ENCODE data around the gene NMT2.

Gene NMT2

DNA sequence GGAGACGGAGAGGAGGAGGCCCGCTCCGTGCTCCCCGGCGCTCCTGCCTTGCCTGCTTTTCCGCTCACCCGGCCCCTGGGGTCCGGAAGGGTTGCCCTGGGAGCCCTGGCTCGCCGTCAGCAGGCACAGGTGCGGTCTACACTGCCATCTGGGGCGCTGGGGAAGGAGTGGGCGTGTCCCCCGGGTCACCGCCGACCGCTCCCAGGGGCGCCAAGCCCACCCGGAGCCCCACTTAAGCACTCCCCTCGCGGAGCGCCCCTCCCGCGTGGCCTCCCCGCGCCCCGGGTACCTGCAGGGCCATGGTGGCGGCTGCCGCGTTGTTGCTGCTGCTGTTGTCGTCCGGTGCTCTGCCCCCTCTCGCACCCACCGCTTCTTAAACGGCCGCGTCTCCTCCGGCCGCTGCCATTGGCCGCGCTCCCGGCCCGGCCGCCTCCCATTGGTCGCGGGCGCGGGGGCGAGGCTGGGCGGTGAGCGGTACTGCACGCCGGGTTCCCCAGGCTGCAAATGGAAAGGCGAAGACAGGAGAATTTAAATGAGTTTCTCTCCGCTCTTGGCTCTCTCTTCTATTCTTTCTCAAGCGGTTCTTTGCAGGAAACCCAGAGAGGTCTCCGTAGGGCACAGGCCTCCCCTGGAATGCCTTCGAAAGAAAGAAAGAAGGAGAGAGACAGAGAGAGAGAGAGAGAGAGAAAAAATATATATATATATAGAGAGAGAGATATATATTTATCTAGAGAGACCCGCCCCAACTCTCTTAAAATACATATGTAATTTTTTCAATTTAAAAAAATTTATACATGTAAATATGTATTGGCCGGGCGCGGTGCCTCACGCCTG, 79.8 kb downstream of the NMT2 start, which contains the start of gene ACBD7:
Gene ACBD7, minus strand, starts transcription at position 349 of the 834 bp plus-strand sequence. Its CDS starts 48 bp downstream, at position 301.
- peak; percentile 89 for DNase-seq

DNA sequence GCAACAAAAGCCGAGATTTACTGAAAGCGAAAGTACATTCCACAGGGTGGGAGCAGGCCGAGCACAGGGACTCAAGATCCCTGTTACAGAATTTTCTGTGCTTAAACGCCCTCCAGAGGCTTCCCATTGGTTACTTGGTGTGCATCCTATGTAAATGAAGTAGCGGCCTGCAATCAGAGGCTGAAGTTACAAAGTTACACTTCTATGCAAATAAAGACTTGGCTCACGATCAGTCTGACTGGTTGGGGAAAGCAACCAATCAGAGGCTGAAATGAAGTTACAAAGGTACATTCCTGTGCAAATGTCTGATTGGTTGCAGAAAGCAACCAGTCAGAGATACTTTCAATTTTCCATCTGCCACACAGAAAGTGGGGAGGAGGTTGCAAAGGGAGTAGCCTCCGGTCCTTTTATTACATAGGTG, 84.0 kb downstream of the NMT2 start:
- no peak for DNase-seq

DNA sequence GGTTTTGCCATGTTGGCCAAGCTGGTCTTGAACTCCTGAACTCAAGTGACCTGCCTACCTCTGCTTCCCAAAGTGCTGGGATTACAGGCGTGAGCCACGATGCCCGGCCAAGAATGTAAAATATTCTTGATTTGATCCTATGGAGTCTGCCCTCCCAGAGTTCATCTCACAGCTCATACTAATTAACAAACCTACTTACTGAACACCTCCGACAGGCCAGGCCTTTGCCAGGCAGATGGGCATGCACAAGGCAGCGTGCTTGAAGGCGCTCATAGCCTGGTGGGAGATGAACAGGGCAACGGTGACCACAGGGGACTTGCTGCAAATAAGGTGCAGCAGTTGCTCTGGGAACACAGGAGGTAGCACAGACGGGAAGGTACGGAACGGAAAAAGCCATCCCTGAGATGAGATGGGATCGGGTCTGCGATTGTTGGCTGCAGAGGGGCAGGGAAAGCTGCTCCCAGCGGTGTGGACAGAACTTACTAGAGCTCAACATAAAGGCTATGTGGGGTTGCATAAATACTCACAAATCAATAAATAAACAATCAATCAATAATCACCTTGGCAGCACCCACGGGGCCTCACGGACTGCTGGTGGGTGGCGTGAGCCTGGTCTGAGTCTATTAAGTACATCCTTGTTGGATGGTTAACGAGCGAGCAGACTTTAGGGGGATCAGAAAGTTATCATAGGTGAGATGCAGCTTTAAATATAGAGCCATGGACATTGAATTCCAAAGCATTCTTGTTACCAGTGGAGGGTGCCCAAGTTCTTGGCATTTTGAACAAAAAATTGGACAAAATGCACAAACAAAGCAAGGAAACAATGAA, 84.6 kb downstream of the NMT2 start:
- DNase-seq, result no peak

- no peak for DNase-seq
These were observed 93.1 kb downstream of the NMT2 start for GRCh38 chr10:15075421-15075820.

GRCh38 chr10:15072358-15072757, 96.1 kb downstream of the NMT2 start:
- no peak for DNase-seq

DNA sequence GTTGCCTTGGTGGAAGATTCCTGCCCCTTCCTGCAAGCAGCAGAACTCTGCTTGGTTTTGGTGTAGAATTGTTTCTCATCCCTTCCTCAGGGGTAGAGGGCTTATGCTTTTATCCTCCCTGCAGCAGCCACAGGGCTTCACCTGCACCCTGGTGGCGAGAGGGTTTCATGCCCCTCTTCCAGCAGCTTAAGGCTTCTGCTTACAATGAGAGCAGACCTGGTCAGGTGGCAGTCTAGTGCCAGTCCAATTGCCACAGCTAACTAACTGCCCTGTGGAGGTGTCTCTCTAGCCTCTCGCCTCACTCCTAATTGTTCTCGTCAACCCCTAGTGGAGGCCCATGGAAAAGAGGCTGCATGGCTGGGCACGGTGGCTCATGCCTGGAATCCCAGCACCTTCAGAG, 99.3 kb downstream of the NMT2 start:
- no peak for DNase-seq

DNA sequence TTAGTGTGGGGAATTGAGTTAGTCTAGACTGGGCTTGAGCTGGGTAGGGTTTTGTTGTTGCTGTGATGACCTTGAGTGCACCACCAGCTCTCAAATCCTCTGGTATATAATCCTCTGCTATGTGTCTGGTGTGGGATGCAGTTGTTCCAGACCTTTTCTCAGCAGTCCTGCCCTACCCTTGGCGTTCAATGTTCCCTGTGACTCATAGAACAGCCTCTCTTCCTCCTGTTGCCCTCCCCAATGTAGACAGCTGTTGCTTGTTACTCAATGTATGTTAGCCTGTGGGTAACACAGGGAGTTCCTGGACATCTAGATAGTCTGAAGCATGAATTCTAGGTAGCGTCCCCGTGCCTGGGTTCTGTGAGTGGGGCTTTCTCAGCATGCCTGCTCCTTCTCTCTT, 99.7 kb downstream of the NMT2 start:
- no peak for DNase-seq

DNA sequence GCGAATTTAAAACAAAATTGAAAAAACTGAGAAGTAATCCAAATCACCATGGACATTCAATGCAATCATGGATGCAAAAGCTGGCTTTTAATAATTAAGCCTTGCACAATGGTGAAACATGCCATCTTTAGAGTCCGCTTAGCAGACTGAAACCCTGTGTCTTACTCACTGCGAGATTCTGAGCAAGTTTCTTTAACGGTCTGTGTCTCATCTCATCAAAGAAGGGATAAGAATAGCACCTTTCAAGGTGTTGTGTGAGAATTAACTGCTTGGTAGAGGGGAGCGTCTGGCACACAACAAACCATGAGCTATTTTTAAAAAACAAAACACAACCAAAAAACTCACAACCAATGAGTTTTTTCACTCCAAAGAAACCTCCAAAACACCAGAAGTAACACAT, 101.3 kb downstream of the NMT2 start:
- DNase-seq, result no peak

DNA sequence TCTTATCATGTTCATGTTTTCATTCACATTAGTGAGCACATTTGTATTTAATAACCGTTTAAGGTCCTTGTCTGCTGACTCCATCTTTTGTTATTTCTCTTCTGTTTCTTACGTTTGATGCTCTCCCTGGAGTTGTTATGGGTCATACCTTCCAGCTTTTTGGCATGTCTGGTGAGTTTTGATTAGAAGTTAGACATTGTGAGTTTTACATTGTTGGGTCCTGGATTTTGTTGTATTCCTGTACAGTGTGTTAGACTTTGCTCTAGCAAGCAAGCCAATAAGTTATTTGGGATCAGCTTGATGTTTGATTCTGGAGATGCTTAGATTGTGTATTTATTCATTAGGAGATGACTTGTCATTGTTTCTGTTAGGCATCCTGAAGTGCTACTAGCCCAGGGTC, 107.9 kb downstream of the NMT2 start:
- no peak for DNase-seq

- DNase-seq, result no peak
These were observed 108.6 kb downstream of the NMT2 start for GRCh38 chr10:15059914-15060313.

GRCh38 chr10:15058689-15059088, 109.8 kb downstream of the NMT2 start:
- no peak for DNase-seq
